Upper lobe of left lung (tissue), 6 donors: Measurements from ENCODE around the gene TRIM13. TPM values are rescaled to one million over a fixed set of nuclear protein-coding genes. Genes with fewer than 3 reads are reported as not detected.
"Not testable (repeated sequence)": the region's sequence is repeated elsewhere in the genome, so short reads cannot be mapped to it uniquely, and the experiment has no call there.

ENCODE experiments used
- ATAC-seq, 2 donors: fragments of 200-7000 bp; cut with Tn5 transposase; one replicate each; pipeline ENCODE4 v1.9.1; 2022; ENCODE audit warnings: mild to moderate bottlenecking in 2 of 2, moderate library complexity in 2 of 2; ENCODE audit not compliant: low FRiP score in 2 of 2
- DNase-seq, 2 donors: peaks; one replicate each; pipeline ENCODE4 v3.0.0-alpha.2; 2019 to 2020
- H3K27ac ChIP-seq, 4 donors: fragments of 200-600 bp; sonication (generic); one replicate each; pipeline ENCODE4 v1.5.1; 2016 to 2019
- H3K27me3 ChIP-seq, 4 donors: fragments of 200-600 bp; sonication (generic); one replicate each; pipeline ENCODE4 v1.5.1; 2017 to 2019
- H3K36me3 ChIP-seq, 4 donors: fragments of 200-600 bp; sonication (generic); one replicate each; pipeline ENCODE4 v1.5.1; 2016 to 2019
- H3K4me1 ChIP-seq, 4 donors: fragments of 200-600 bp; sonication (generic); one replicate each; pipeline ENCODE4 v1.5.1; 2018 to 2019
- H3K4me3 ChIP-seq, 4 donors: fragments of 200-600 bp; sonication (generic); one replicate each; pipeline ENCODE4 v1.5.1; 2017 to 2019; ENCODE audit warnings: mild to moderate bottlenecking in 2 of 4, moderate library complexity in 1 of 4
- H3K9me3 ChIP-seq, 4 donors: fragments of 200-600 bp; sonication (generic); one replicate each; pipeline ENCODE4 v1.5.1; 2018 to 2019
- EP300 ChIP-seq, 4 donors: sonication (generic); formaldehyde crosslinking; IDR thresholded peaks; one replicate each; pipeline ENCODE4 v1.5.1; 2017; ENCODE audit warnings: antibody characterized with exemption in 4 of 4, control low read depth in 2 of 4
- POLR2A ChIP-seq, 4 donors: fragments of 450-650 bp; IDR thresholded peaks; one replicate each; pipeline ENCODE4 v1.5.1; 2016 to 2017; ENCODE audit warnings: antibody characterized with exemption in 4 of 4, mild to moderate bottlenecking in 2 of 4
- POLR2AphosphoS5 ChIP-seq, 2 donors: sonication (generic); formaldehyde crosslinking; IDR thresholded peaks; one replicate each; pipeline ENCODE4 v1.5.1; 2017; ENCODE audit warnings: antibody characterized with exemption in 2 of 2
- WGBS, 2 donors: methylation state at CpG; one replicate each; pipeline ENCODE4 v1.1.5; 2017 to 2018; 5-methylcytosine and 5-hydroxymethylcytosine counted together
- small RNA-seq, 4 donors: library from RNA; depleted of rRNA; stranded (forward); fragments of <200 nt; gene quantifications; one replicate each; pipeline ENCODE3, GENCODE V24; 2016
- total RNA-seq, 6 donors: library from RNA; depleted of rRNA in 4 of 6; stranded (reverse); fragments of >200 nt in 4 of 6; gene quantifications; one replicate each; pipeline versions ENCODE4 v1.1.0 to v1.2.1, GENCODE V29; 2016 to 2021
- TF ChIP-seq, protein P1 (sequence below), 6 experiments: fragments of 450-650 bp in 4 of 6; fragments of 200-600 bp in 2 of 6; sonication (generic) in 2 of 6; IDR thresholded peaks; one replicate each; pipeline ENCODE4 v1.5.1; 2016 to 2019; ENCODE audit warnings: antibody characterized with exemption in 6 of 6
- donor health status: DM: no; HTN: no; CAD: no; lungs with moderate emphysema.
- donor health status: DM: no; HTN: yes; CAD: no; lungs with severe emphysema.

The TRIM13 gene
- total RNA-seq, 6 donors from 2014 or later = 7.7 to 36.4 (median 26.3) TPM

DNA sequence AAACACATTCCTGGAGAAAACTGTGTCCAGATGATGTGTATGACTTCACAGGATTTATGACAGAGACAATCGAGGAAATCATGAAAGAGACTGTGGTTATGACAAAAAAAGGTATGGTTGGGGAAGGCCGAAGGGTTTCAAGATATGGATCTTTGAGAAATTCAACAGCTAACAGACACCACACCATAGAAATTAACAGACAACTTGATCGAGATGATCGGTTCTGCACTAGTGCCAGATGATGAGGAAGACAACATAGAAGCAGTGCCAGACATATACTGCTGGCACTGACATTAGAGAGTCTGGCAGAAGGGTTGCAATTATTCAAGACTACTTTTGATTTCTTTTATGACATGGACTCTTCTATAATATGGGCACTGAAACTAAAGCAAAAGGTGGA lies 55.6 kb downstream of the TRIM13 start:
- DNase-seq = no peak
- Histone ChIP-seq H3K27me3 (no peaks in the 10 kb centered on the region), H3K27ac (no peak overlapping the region), H3K4me1 (no peaks in the 10 kb centered on the region), H3K9me3 (no peaks in the 10 kb centered on the region), H3K4me3 (no peak overlapping the region), H3K36me3 (peaks cover 0 to 3% (median 0%) of the 10 kb centered on the region in 4 donors)
- no peak for ATAC-seq
- 84 to 91% methylated on average over 4 of the region's 4 CpGs for WGBS, 2 donors
- TF ChIP-seq POLR2A (IDR thresholded peaks at IDR 0.05) (no peak), EP300 (IDR thresholded peaks at IDR 0.05) (no peak), POLR2AphosphoS5 (IDR thresholded peaks at IDR 0.05) (no peak)
- TF ChIP-seq, protein P1, sequence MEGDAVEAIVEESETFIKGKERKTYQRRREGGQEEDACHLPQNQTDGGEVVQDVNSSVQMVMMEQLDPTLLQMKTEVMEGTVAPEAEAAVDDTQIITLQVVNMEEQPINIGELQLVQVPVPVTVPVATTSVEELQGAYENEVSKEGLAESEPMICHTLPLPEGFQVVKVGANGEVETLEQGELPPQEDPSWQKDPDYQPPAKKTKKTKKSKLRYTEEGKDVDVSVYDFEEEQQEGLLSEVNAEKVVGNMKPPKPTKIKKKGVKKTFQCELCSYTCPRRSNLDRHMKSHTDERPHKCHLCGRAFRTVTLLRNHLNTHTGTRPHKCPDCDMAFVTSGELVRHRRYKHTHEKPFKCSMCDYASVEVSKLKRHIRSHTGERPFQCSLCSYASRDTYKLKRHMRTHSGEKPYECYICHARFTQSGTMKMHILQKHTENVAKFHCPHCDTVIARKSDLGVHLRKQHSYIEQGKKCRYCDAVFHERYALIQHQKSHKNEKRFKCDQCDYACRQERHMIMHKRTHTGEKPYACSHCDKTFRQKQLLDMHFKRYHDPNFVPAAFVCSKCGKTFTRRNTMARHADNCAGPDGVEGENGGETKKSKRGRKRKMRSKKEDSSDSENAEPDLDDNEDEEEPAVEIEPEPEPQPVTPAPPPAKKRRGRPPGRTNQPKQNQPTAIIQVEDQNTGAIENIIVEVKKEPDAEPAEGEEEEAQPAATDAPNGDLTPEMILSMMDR (IDR thresholded peaks at IDR 0.05) = no peak

DNA sequence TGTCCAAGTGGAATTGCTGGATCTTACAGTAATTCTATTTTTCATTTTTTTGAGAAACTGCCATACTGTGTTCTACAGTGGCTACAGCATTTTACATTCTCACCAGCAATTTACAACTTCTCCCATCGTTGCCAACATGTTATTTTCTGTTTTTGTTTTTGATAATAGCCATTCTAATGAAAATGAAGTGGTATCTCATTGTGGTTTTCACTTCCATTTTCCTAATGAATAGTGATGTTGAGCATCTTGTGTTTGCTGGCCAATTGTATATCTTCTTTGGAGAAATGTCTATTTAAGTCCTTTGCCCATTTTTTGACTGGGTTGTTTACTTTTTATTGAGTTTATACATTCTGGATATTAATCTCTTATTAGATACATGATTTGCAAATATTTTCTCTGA lies 57.0 kb downstream of the TRIM13 start:
- H3K27me3 ChIP-seq = no peaks in the 10 kb centered on the region
- WGBS, 2 donors = 81 to 83% methylated on average over 1 of the region's 1 CpG
- H3K9me3 ChIP-seq = no peaks in the 10 kb centered on the region
- DNase-seq (no peak), ATAC-seq (no peak)
- H3K4me3 ChIP-seq = no peak overlapping the region
- peaks cover 0 to 5% (median 0%) of the 10 kb centered on the region in 4 donors for H3K36me3 ChIP-seq
- no peaks in the 10 kb centered on the region for H3K4me1 ChIP-seq
- TF ChIP-seq EP300 (IDR thresholded peaks at IDR 0.05) = no peak
- TF ChIP-seq POLR2AphosphoS5 (IDR thresholded peaks at IDR 0.05) = no peak
- TF ChIP-seq, protein P1 (IDR thresholded peaks at IDR 0.05) = no peak
- TF ChIP-seq POLR2A (IDR thresholded peaks at IDR 0.05) = no peak
- no peak overlapping the region for H3K27ac ChIP-seq

DNA sequence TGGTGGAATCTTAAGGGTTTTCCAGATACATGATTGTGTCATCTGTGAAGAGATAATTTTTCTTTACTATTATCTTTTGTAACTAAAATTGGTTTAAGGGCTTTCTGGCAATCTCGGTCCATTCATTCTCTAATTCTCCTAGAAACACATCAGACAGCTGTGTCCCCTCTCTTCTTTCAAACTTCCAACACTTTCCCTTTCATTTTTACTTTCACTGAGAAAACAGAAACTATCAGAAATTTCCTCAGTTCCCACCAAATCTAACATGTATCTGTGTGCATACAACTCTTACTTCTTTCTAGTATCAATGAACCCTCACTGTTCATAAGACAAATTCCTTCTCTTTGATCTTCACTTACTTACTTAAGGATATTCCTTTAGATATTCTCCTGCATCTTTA lies 58.6 kb downstream of the TRIM13 start:
- Histone ChIP-seq H3K4me3 (no peak overlapping the region), H3K36me3 (peaks cover 0 to 13% (median under 1%) of the 10 kb centered on the region in 4 donors), H3K4me1 (no peaks in the 10 kb centered on the region), H3K9me3 (no peaks in the 10 kb centered on the region), H3K27ac (no peak overlapping the region), H3K27me3 (no peaks in the 10 kb centered on the region)
- ATAC-seq (no peak), DNase-seq (no peak)
- TF ChIP-seq EP300 (IDR thresholded peaks at IDR 0.05) = no peak
- 80 to 81% methylated on average over 1 of the region's 1 CpG for WGBS, 2 donors

DNA sequence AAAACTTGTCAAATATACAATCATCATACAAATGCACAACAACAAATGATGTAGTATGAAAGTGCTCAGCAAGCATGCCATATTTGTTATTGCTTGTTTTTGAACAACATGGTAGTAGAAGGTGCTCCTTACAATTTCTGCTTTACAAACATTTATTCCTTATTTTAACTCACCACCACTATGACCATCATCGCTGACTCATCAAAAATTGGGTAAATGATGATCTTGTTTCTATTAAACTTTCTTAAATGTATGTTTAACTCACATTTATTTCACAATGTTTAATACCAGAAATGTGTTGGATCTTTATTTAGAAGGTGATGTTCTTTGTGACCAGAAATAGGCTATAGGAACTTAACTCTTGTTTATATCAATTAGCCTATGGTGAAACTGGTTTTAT lies 63.9 kb downstream of the TRIM13 start:
- Histone ChIP-seq H3K27ac (no peak overlapping the region), H3K9me3 (no peaks in the 10 kb centered on the region), H3K36me3 (peaks cover 0 to 18% (median 1%) of the 10 kb centered on the region in 4 donors), H3K27me3 (no peaks in the 10 kb centered on the region), H3K4me3 (no peak overlapping the region), H3K4me1 (no peaks in the 10 kb centered on the region)
- ATAC-seq = no peak
- WGBS, 2 donors = 93 to 100% methylated on average over 1 of the region's 1 CpG
- TF ChIP-seq POLR2AphosphoS5 (IDR thresholded peaks at IDR 0.05) (no peak), POLR2A (IDR thresholded peaks at IDR 0.05) (no peak), EP300 (IDR thresholded peaks at IDR 0.05) (no peak)
- TF ChIP-seq, protein P1 (IDR thresholded peaks at IDR 0.05) = no peak
- DNase-seq = no peak

DNA sequence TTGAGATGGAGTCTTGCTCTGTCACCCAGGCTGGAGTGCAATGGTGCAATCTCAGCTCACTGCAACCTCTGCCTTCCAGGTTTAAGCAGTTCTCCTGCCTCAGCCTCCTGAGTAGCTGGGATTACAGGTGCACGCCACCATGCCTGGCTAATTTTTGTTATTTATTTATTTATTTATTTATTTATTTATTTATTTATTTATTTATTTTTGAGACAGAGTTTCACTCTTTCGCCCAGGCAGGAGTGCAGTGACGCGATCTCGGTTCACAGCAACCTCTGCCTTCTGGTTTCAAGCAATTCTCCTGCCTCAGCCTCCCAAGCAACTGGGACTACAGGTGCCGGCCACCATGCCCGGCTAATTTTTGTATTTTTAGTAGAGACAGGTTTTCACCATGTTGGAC lies 65.5 kb downstream of the TRIM13 start:
- H3K4me3 ChIP-seq, H3K27me3 ChIP-seq, H3K27ac ChIP-seq, H3K9me3 ChIP-seq, DNase-seq, H3K4me1 ChIP-seq, ATAC-seq: not testable (repeated sequence)
- H3K36me3 ChIP-seq = peaks cover 0 to 33% (median 1%) of the 10 kb centered on the region in 4 donors
- WGBS, 2 donors = 93 to 97% methylated on average over 7 of the region's 7 CpGs

DNA sequence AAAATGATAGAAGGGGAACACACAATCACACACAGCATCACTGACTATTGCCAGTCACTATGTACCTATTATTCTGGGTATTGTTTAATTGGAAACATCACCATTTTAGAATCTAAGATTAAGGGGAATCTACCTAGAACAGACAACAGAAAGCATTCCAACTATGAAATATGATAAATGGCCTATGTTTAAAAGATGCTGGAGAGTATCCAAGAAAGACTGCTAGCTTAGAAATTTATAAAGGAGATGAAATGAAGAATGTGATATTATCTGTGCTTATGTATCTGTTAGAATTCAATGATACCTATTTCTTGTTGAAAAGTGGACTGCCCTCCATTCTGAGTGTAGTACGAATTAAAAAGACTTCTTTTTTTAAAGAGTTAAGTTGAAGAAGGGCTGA lies 68.9 kb downstream of the TRIM13 start:
- TF ChIP-seq EP300 (IDR thresholded peaks at IDR 0.05) (no peak), POLR2A (IDR thresholded peaks at IDR 0.05) (no peak), POLR2AphosphoS5 (IDR thresholded peaks at IDR 0.05) (no peak)
- DNase-seq (no peak), ATAC-seq (no peak)
- Histone ChIP-seq H3K9me3 (no peaks in the 10 kb centered on the region), H3K27me3 (no peaks in the 10 kb centered on the region), H3K4me1 (peaks cover 0 to 7% (median 0%) of the 10 kb centered on the region in 4 donors), H3K27ac (no peak overlapping the region), H3K4me3 (no peak overlapping the region), H3K36me3 (peaks cover 0 to 28% (median 0%) of the 10 kb centered on the region in 4 donors)
- 81 to 93% methylated on average over 1 of the region's 1 CpG for WGBS, 2 donors

Small RNA genes within 50 kb of the gene (small RNA-seq; reads per million reads assigned to genes)
- gene MIR16-1 (0.31 to 2.5 (median 0.72) reads per million in 4 donors), gene MIR3613 (0.31 to 3.7 (median 1.1) reads per million in 4 donors), gene RF02105 (0 reads per million in 4 donors), gene RF02106 (0 reads per million in 4 donors), gene RF02107 (0 reads per million in 4 donors), gene RF02108 (0 reads per million in 4 donors)

Other genes starting within 250 kb of the TRIM13 start
- gene KPNA3, start 204.4 kb upstream of the TRIM13 start, total RNA-seq = 10 to 100 TPM; 14.2 to 51.3 (median 29.1) TPM
- gene SPRYD7, start 60.7 kb upstream of the TRIM13 start, total RNA-seq = 10 to 100 TPM in 5 of 6 donors, 1 to 10 TPM in 1; 9.4 to 29.2 (median 11.5) TPM
- 10 to 100 TPM in 2 of 6 donors, 1 to 10 TPM in 2, under 1 TPM in 2; 0.89 to 12.6 (median 3.4) TPM for gene KCNRG, start 18.4 kb downstream of the TRIM13 start, total RNA-seq